Adrenal gland (tissue), 12 donors: ENCODE measurements around the gene CHMP2B. TPM values are rescaled to one million over a fixed set of nuclear protein-coding genes. Genes with fewer than 3 reads are reported as not detected.
"Not testable (repeated sequence)": the region's sequence is repeated elsewhere in the genome, so short reads cannot be mapped to it uniquely, and the experiment has no call there.

ENCODE experiments used
- DNase-seq, 7 donors: peaks; one replicate each; pipeline ENCODE4 v3.0.0-alpha.2; 2019 to 2020
- H3K27ac ChIP-seq, 5 donors: fragments of 200-600 bp; sonication (generic) in 4 of 5; 1 replicate in 3 of 5; 2 replicates in 2 of 5; pipeline versions ENCODE4 v1.5.1 to v1.8.0; 2016 to 2020; ENCODE audit warnings: mild to moderate bottlenecking in 1 of 5
- H3K27me3 ChIP-seq: fragments of 200-600 bp; 2 replicates; pipeline ENCODE4 v1.8.0; 2021
- H3K36me3 ChIP-seq, 2 donors: fragments of 200-600 bp; replicated peaks in 1 of 2; 1 replicate in 1 of 2; 2 replicates in 1 of 2; pipeline versions ENCODE4 v1.5.1 to v1.8.0; 2018 to 2022
- H3K4me1 ChIP-seq, 2 donors: fragments of 200-600 bp; replicated peaks in 1 of 2; 1 replicate in 1 of 2; 2 replicates in 1 of 2; pipeline versions ENCODE4 v1.5.1 to v1.8.0; 2018 to 2021
- H3K4me3 ChIP-seq, 4 donors: fragments of 200-600 bp; sonication (generic) in 3 of 4; one replicate each; pipeline ENCODE4 v1.5.1; 2016 to 2018
- H3K9me3 ChIP-seq, 3 donors: fragments of 200-600 bp; sonication (generic) in 1 of 3; replicated peaks in 1 of 3; 1 replicate in 2 of 3; 2 replicates in 1 of 3; pipeline versions ENCODE4 v1.5.1 to v1.8.0; 2016 to 2021
- POLR2A ChIP-seq, 2 donors: fragments of 450-650 bp; IDR thresholded peaks; one replicate each; pipeline ENCODE4 v1.6.1; 2017; ENCODE audit warnings: antibody characterized with exemption in 2 of 2, mild to moderate bottlenecking in 2 of 2, moderate library complexity in 1 of 2
- WGBS, 4 donors: extraction: QIAGEN DNeasy Blood & Tissue Kit in 2 of 4; methylation state at CpG; one replicate each; pipeline versions ENCODE4 v1.1.5 to v1.1.7; 2013 to 2017; 5-methylcytosine and 5-hydroxymethylcytosine counted together
- intact Hi-C, 2 donors: fragments of 100-400 bp; cut with DNase I; formaldehyde crosslinking; loops; one replicate each; pipeline versions ENCODE4 v1.14.1 to v1.15.0; 2022 to 2023
- microRNA-seq, 3 donors: library from miRNA; unstranded; fragments of <30 nt; microRNA quantifications; one replicate each; pipeline ENCODE4, GENCODE V29; 2017 to 2020
- polyA plus RNA-seq, 3 donors: library from polyadenylated mRNA; stranded (reverse); fragments of 200-250 nt in 2 of 3; fragments of 350-450 nt in 1 of 3; fragmentation: Illumina TruSeq in 1 of 3; extraction: RNeasy Lipid Tissue Mini Kit (QIAGEN cat#74804) in 1 of 3; gene quantifications; one replicate each; pipeline ENCODE4 v1.2.3, GENCODE V29; 2013 to 2014
- small RNA-seq, 2 donors: library from RNA; depleted of rRNA; stranded (forward); fragments of <200 nt; gene quantifications; one replicate each; pipeline ENCODE3, GENCODE V24; 2016
- total RNA-seq, 9 donors: library from RNA; depleted of rRNA in 4 of 9; stranded (reverse); fragments of >200 nt in 4 of 9; fragments of 120-200 nt in 1 of 9; fragmentation: NEBNext Ultra II Directional in 1 of 9; extraction: Animal tissue kit (Norgen Biotek cat#: 25700) in 1 of 9; gene quantifications; one replicate each; pipeline versions ENCODE4 v1.1.0 to v1.2.4, GENCODE V29; 2013 to 2023
- TF ChIP-seq, protein P1 (sequence below), 6 experiments: fragments of 450-650 bp in 4 of 6; fragments of 200-600 bp in 2 of 6; sonication (generic) in 1 of 6; IDR thresholded peaks; 1 replicate in 5 of 6; 2 replicates in 1 of 6; pipeline versions ENCODE4 v1.5.1 to v1.8.0; 2016 to 2021; ENCODE audit warnings: antibody characterized with exemption in 6 of 6, mild to moderate bottlenecking in 2 of 6, moderate library complexity in 1 of 6
- donor health status: healthy with polysubstance abuse.
- donor health status: Bipolar disorder and iron deficiency.
- donor health status: DM: yes; HTN: yes; CAD: no.
- donor health status: DM: no; HTN: no; CAD: no.
- donor health status: DM: no; HTN: no; CAD: no.
- donor health status: DM: yes; HTN: yes; CAD: no.

CHMP2B gene
- total and polyA plus RNA-seq, 12 donors: 10.0 to 50.3 (median 28.4) TPM

GRCh38 chr3:87288446-87288845 lies 61.3 kb downstream of the CHMP2B start:
- H3K4me1 ChIP-seq: no peaks in the 10 kb centered on the region
- H3K9me3 ChIP-seq: no peaks in the 10 kb centered on the region
- no peak for TF ChIP-seq POLR2A (IDR thresholded peaks at IDR 0.05)
- TF ChIP-seq, protein P1, sequence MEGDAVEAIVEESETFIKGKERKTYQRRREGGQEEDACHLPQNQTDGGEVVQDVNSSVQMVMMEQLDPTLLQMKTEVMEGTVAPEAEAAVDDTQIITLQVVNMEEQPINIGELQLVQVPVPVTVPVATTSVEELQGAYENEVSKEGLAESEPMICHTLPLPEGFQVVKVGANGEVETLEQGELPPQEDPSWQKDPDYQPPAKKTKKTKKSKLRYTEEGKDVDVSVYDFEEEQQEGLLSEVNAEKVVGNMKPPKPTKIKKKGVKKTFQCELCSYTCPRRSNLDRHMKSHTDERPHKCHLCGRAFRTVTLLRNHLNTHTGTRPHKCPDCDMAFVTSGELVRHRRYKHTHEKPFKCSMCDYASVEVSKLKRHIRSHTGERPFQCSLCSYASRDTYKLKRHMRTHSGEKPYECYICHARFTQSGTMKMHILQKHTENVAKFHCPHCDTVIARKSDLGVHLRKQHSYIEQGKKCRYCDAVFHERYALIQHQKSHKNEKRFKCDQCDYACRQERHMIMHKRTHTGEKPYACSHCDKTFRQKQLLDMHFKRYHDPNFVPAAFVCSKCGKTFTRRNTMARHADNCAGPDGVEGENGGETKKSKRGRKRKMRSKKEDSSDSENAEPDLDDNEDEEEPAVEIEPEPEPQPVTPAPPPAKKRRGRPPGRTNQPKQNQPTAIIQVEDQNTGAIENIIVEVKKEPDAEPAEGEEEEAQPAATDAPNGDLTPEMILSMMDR (IDR thresholded peaks at IDR 0.05): no peak
- H3K27ac ChIP-seq: no peak overlapping the region
- intact Hi-C loops: no loop called here
- H3K27me3 ChIP-seq: no peaks in the 10 kb centered on the region
- no peak for DNase-seq
- WGBS, 4 donors: 84 to 90% (median 89%) methylated on average over 8 of the region's 8 CpGs
- H3K4me3 ChIP-seq: no peak overlapping the region
- H3K36me3 ChIP-seq: no peaks in the 10 kb centered on the region

GRCh38 chr3:87298111-87298718 lies 71.1 kb downstream of the CHMP2B start:
- intact Hi-C loops: no loop called here

DNA sequence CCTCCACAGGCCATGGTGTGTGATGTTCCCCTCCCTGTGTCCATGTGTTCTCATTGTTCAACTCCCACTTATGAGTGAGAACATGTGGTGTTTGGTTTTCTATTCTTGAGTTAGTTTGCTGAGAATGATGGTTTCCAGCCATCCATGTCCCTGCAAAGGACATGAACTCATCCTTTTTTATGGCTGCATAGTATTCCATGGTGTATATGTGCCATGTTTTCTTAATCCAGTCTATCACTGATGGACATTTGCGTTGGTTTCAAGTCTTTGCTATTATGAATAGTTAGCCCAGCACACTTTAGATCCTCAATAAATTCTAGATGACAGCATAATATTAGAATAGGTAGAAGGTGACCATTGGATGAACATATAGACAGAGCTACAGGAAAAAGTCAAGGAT lies 77.9 kb downstream of the CHMP2B start:
- 60 to 74% (median 69%) methylated on average over 1 of the region's 1 CpG for WGBS, 4 donors
- intact Hi-C loops: not testable (repeated sequence)

More at GRCh38 chr3:87298111-87298718, 71.1 kb downstream of the CHMP2B start:
- H3K27me3 ChIP-seq: no peaks in the 10 kb centered on the region
- H3K9me3 ChIP-seq: no peaks in the 10 kb centered on the region
- TF ChIP-seq, protein P1 (IDR thresholded peaks at IDR 0.05): peak; percentile 33 to 62 (median 48)
- no peak for TF ChIP-seq POLR2A (IDR thresholded peaks at IDR 0.05)
- H3K36me3 ChIP-seq: no peaks in the 10 kb centered on the region
- H3K4me1 ChIP-seq: no peaks in the 10 kb centered on the region
- H3K4me3 ChIP-seq: no peak overlapping the region
- WGBS, 4 donors: 2 to 13% (median 9%) methylated on average over 3 of the region's 3 CpGs
- no peak overlapping the region for H3K27ac ChIP-seq
- DNase-seq: no peak

More for the DNA sequence above, 77.9 kb downstream of the CHMP2B start:
- H3K4me1 ChIP-seq, H3K9me3 ChIP-seq, H3K27me3 ChIP-seq, H3K36me3 ChIP-seq, H3K27ac ChIP-seq, DNase-seq, H3K4me3 ChIP-seq: not testable (repeated sequence)

Small RNA genes lying within 50 kb of the gene (microRNA-seq; reads per million reads assigned to microRNA genes)
- gene MIR4795: 0 reads per million in 3 donors

Small RNA genes lying within 50 kb of the gene (small RNA-seq; reads per million reads assigned to genes)
- 0 reads per million in 2 donors for gene MIR4795

Other genes with a start within 250 kb of the CHMP2B start
- 10 to 100 TPM in 1 of 9 donors, 1 to 10 TPM in 8; 1.3 to 20.5 (median 5.5) TPM for gene VGLL3, start 236.2 kb upstream of the CHMP2B start, total RNA-seq
- gene VGLL3, start 236.2 kb upstream of the CHMP2B start, polyA plus RNA-seq: 1 to 10 TPM; 1.5 to 3.6 (median 1.5) TPM
- not detected for gene POU1F1, start 49.3 kb downstream of the CHMP2B start, total RNA-seq
- not detected for gene POU1F1, start 49.3 kb downstream of the CHMP2B start, polyA plus RNA-seq